Measurements from ENCODE around the gene NDUFA3.

NDUFA3 gene

GRCh38 chr19:54108496-54108895, 5.8 kb downstream of the NDUFA3 start:
- Histone ChIP-seq H4K8ac (ENCODE audit: low read depth, low read length) (peak overlapping the region; percentile 48), H3K36me3 (replicated peaks in 1 of 2; ENCODE audit: control insufficient read depth in 2 of 2, insufficient read depth in 2 of 2, low read length in 2 of 2) (peaks cover 48 to 72% of the 10 kb centered on the region in 2 donors)
- no CpG with 5 or more reads among the region's 7 CpGs for WGBS, 2 donors (ENCODE audit: extremely low coverage in 2 of 2, insufficient read length in 2 of 2, insufficient replicate concordance in 1 of 2)

GRCh38 chr19:54109651-54110050, 7.0 kb downstream of the NDUFA3 start:
- Histone ChIP-seq H3K18ac (ENCODE audit: low read length) (no peak overlapping the region), H2BK12ac (ENCODE audit: low read length) (no peak overlapping the region)
- WGBS, 2 donors (ENCODE audit: extremely low coverage in 2 of 2, insufficient read length in 2 of 2, insufficient replicate concordance in 1 of 2) = no CpG with 5 or more reads among the region's 6 CpGs

More at GRCh38 chr19:54108496-54108895, 5.8 kb downstream of the NDUFA3 start:
- peaks cover 1% of the 10 kb centered on the region for H3K79me1 ChIP-seq (ENCODE audit: low read depth, low read length)
- no peak overlapping the region for H2BK120ac ChIP-seq (ENCODE audit: low read depth, low read length)
- no peak overlapping the region for H4K91ac ChIP-seq (ENCODE audit: low read depth, low read length, poor library complexity)
- H2AFZ ChIP-seq (ENCODE audit: low read length) = no peak overlapping the region
- H2BK12ac ChIP-seq (ENCODE audit: low read length) = no peak overlapping the region
- no peak overlapping the region for H2AK5ac ChIP-seq (ENCODE audit: low read depth, low read length)
- H3K4me1 ChIP-seq (ENCODE audit: control insufficient read depth in 2 of 2, insufficient read depth in 1 of 2, low read depth in 1 of 2, low read length in 2 of 2) = no peaks in the 10 kb centered on the region
- no peak for DNase-seq (ENCODE audit: low spot score)
- H2BK15ac ChIP-seq (ENCODE audit: low read length) = no peak overlapping the region
- H3K9ac ChIP-seq (ENCODE audit: low read depth, low read length, poor library complexity) = no peak overlapping the region
- no peak overlapping the region for H3K23ac ChIP-seq (ENCODE audit: low read depth, low read length, poor library complexity)
- H3K27me3 ChIP-seq (ENCODE audit: control insufficient read depth in 3 of 3, insufficient read depth in 3 of 3, low read depth in 1 of 3, low read length in 3 of 3) = no peaks in the 10 kb centered on the region
- no peaks in the 10 kb centered on the region for H3K9me3 ChIP-seq (replicated peaks in 1 of 2; ENCODE audit: control insufficient read depth in 2 of 2, insufficient read depth in 1 of 2, low read depth in 1 of 2, low read length in 2 of 2)
- no peak overlapping the region for H3K4me3 ChIP-seq (ENCODE audit: low read length in 2 of 2)
- peak overlapping the region; percentile 78 for H2BK5ac ChIP-seq (ENCODE audit: low read length)
- H3K4me2 ChIP-seq (ENCODE audit: insufficient read depth, low read length, poor library complexity, severe bottlenecking) = no peak overlapping the region
- no peak overlapping the region for H3K14ac ChIP-seq (ENCODE audit: low read length)
- H3K4ac ChIP-seq (ENCODE audit: low read length) = no peak overlapping the region
- H3K27ac ChIP-seq (replicated peaks; ENCODE audit: low read length) = no peak overlapping the region
- H3K18ac ChIP-seq (ENCODE audit: low read length) = no peak overlapping the region

GRCh38 chr19:54114340-54115108, 11.9 kb downstream of the NDUFA3 start:
- H4K8ac ChIP-seq (ENCODE audit: low read depth, low read length) = no peak overlapping the region
- peak overlapping the region; percentile 80 for H3K4me2 ChIP-seq (ENCODE audit: insufficient read depth, low read length, poor library complexity, severe bottlenecking)
- no peak overlapping the region for H3K4ac ChIP-seq (ENCODE audit: low read length)
- H3K23ac ChIP-seq (ENCODE audit: low read depth, low read length, poor library complexity) = peak overlapping the region; percentile 48
- peak overlapping the region; percentile 64 to 91 for H3K4me3 ChIP-seq (ENCODE audit: low read length in 2 of 2)
- H2BK12ac ChIP-seq (ENCODE audit: low read length) = no peak overlapping the region
- H3K27me3 ChIP-seq (ENCODE audit: control insufficient read depth in 3 of 3, insufficient read depth in 3 of 3, low read depth in 1 of 3, low read length in 3 of 3) = no peaks in the 10 kb centered on the region
- H2AK5ac ChIP-seq (ENCODE audit: low read depth, low read length) = peak overlapping the region; percentile 10
- H2BK5ac ChIP-seq (ENCODE audit: low read length) = peak overlapping the region; percentile 71
- H3K18ac ChIP-seq (ENCODE audit: low read length) = peak overlapping the region; percentile 27
- peaks cover 11% of the 10 kb centered on the region for H3K79me1 ChIP-seq (ENCODE audit: low read depth, low read length)
- peak overlapping the region; percentile 92 for H2AFZ ChIP-seq (ENCODE audit: low read length)
- H2BK15ac ChIP-seq (ENCODE audit: low read length) = no peak overlapping the region
- WGBS, 2 donors (ENCODE audit: extremely low coverage in 2 of 2, insufficient read length in 2 of 2, insufficient replicate concordance in 1 of 2) = no CpG with 5 or more reads among the region's 28 CpGs
- no peak overlapping the region for H3K27ac ChIP-seq (replicated peaks; ENCODE audit: low read length)
- H3K9me3 ChIP-seq (replicated peaks in 1 of 2; ENCODE audit: control insufficient read depth in 2 of 2, insufficient read depth in 1 of 2, low read depth in 1 of 2, low read length in 2 of 2) = no peaks in the 10 kb centered on the region
- H3K4me1 ChIP-seq (ENCODE audit: control insufficient read depth in 2 of 2, insufficient read depth in 1 of 2, low read depth in 1 of 2, low read length in 2 of 2) = peaks cover 3 to 4% of the 10 kb centered on the region in 2 donors
- H2BK120ac ChIP-seq (ENCODE audit: low read depth, low read length) = no peak overlapping the region
- H3K9ac ChIP-seq (ENCODE audit: low read depth, low read length, poor library complexity) = peak overlapping the region; percentile 79
- no peak overlapping the region for H3K14ac ChIP-seq (ENCODE audit: low read length)
- H3K36me3 ChIP-seq (replicated peaks in 1 of 2; ENCODE audit: control insufficient read depth in 2 of 2, insufficient read depth in 2 of 2, low read length in 2 of 2) = peaks cover 21 to 52% of the 10 kb centered on the region in 2 donors
- H4K91ac ChIP-seq (ENCODE audit: low read depth, low read length, poor library complexity) = no peak overlapping the region
- no peak for DNase-seq (ENCODE audit: low spot score)

More at GRCh38 chr19:54109651-54110050, 7.0 kb downstream of the NDUFA3 start:
- no peak overlapping the region for H2AK5ac ChIP-seq (ENCODE audit: low read depth, low read length)
- H3K4ac ChIP-seq (ENCODE audit: low read length) = no peak overlapping the region
- H3K4me1 ChIP-seq (ENCODE audit: control insufficient read depth in 2 of 2, insufficient read depth in 1 of 2, low read depth in 1 of 2, low read length in 2 of 2) = no peaks in the 10 kb centered on the region
- no peak overlapping the region for H3K4me3 ChIP-seq (ENCODE audit: low read length in 2 of 2)
- H3K9ac ChIP-seq (ENCODE audit: low read depth, low read length, poor library complexity) = no peak overlapping the region
- no peak overlapping the region for H3K4me2 ChIP-seq (ENCODE audit: insufficient read depth, low read length, poor library complexity, severe bottlenecking)
- no peaks in the 10 kb centered on the region for H3K9me3 ChIP-seq (replicated peaks in 1 of 2; ENCODE audit: control insufficient read depth in 2 of 2, insufficient read depth in 1 of 2, low read depth in 1 of 2, low read length in 2 of 2)
- H4K91ac ChIP-seq (ENCODE audit: low read depth, low read length, poor library complexity) = no peak overlapping the region
- H3K27me3 ChIP-seq (ENCODE audit: control insufficient read depth in 3 of 3, insufficient read depth in 3 of 3, low read depth in 1 of 3, low read length in 3 of 3) = no peaks in the 10 kb centered on the region
- H2BK15ac ChIP-seq (ENCODE audit: low read length) = no peak overlapping the region
- H2AFZ ChIP-seq (ENCODE audit: low read length) = no peak overlapping the region
- H3K14ac ChIP-seq (ENCODE audit: low read length) = no peak overlapping the region
- H4K8ac ChIP-seq (ENCODE audit: low read depth, low read length) = no peak overlapping the region
- H2BK5ac ChIP-seq (ENCODE audit: low read length) = no peak overlapping the region
- peaks cover 3% of the 10 kb centered on the region for H3K79me1 ChIP-seq (ENCODE audit: low read depth, low read length)
- H2BK120ac ChIP-seq (ENCODE audit: low read depth, low read length) = no peak overlapping the region
- H3K23ac ChIP-seq (ENCODE audit: low read depth, low read length, poor library complexity) = peak overlapping the region; percentile 73
- H3K36me3 ChIP-seq (replicated peaks in 1 of 2; ENCODE audit: control insufficient read depth in 2 of 2, insufficient read depth in 2 of 2, low read length in 2 of 2) = peaks cover 48 to 78% of the 10 kb centered on the region in 2 donors
- no peak for DNase-seq (ENCODE audit: low spot score)
- no peak overlapping the region for H3K27ac ChIP-seq (replicated peaks; ENCODE audit: low read length)
